Activated CD4-positive, alpha-beta T cell treated with anti-CD3 and anti-CD28 coated beads, Interleukin-2, amount 50 U/mL, for 48 hours (primary cell): ENCODE results near the gene RBM43.
"Not testable (repeated sequence)": the region's sequence is repeated elsewhere in the genome, so short reads cannot be mapped to it uniquely, and the experiment has no call there.

Experiments used
- DNase-seq, 2 experiments: peaks; one replicate each; pipeline ENCODE4 v3.0.0-alpha.2; 2020

RBM43 gene

DNA sequence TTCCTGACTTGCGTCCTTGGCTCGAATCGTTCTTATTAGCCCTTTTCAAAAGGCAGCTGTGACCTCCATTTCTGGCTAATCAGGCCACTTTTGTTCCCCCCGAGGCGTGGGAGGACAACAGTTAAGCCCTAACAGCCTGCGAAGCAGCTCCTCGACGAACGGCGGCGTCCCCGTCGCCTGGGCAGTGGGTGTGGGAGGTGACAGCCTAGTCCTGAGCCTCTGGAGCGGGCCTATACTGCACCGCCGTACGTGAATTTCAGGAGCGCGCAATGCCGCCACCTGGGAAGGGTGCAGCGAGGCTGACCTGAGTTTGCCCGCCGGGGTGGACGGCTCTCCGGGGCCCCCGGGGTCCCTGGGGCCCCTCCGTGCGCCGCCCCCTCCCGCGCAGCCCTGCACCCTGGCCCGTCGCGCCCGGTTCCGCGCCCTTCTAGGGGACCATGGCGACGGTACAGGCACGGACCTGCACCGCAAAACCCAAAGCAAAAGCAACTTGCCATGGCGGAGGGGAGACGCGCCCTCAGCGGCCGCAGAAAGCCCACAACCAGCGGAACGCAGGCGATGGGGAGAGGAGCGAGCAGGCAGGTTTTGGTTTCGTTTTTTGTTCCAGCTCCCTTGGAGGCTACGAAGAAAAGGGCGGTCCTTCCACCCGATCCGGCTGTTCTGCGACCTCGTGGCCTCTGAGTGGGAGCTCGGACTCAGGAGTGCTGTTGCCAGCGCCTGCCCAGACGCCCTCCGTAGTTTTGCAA, at the start of gene RBM43:
Gene RBM43 (minus strand): TSS at position 633 of the 746 bp plus-strand sequence. CDS start 136 bp downstream, at position 497.
- peak; percentile 75 to 84 for DNase-seq

- not testable (repeated sequence) for DNase-seq
Measured at GRCh38 chr2:151310313-151310712, 48.6 kb upstream of the RBM43 start.

- no peak for DNase-seq
Measured at GRCh38 chr2:151306621-151307020, 45.0 kb upstream of the RBM43 start.

- no peak for DNase-seq
Measured at GRCh38 chr2:151305129-151305691, 43.5 kb upstream of the RBM43 start.

DNA sequence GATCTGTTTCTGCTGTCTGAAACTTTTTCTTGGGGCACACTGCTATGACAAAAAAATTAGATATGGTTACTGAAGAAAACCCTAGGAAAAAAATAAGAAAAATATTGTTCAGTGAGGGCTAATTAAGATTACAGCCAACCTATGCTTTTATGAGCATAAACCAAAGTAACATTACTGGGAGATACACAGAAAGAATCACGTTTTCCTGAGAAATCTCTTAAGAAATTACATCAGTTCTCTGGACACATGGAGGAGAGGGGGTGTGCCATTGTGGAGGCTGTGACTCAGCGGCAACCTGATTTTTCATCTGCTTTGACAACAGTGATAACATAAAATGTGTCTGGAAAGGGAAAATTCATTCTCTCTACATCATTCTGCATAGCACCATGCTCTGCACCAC, 41.2 kb upstream of the RBM43 start:
- DNase-seq = no peak

GRCh38 chr2:151302404-151302803, 40.7 kb upstream of the RBM43 start:
- no peak for DNase-seq

DNA sequence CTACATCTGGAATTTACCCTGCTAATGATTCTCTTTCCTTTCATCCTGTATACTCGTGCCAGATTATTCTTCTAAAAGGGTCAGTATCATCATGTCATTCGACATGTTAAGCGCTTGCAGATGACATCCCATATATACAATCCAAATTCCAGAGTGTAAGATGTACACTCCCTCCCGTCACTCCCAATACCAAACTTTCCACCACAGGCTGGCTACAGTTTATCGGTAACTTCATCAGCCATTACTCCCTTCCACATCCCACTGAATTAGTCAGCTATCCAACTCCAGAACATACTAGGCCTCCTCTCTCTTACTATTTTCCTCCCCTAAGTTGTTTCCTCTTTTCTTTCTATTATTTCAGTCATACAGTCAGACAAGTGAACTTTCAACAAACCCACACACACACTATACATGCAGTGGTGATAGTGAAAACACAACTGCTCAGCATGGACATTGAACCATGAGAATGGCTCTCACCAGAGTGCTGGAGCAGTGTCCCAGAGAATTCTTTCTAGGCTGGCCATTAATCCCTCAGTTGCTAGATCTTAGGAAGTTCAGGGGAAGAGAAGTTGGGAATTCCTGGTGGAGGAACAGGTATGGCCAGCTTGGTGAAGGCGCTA, 38.4 kb upstream of the RBM43 start:
- DNase-seq = no peak

GRCh38 chr2:151297882-151298281, 36.2 kb upstream of the RBM43 start:
- DNase-seq = no peak

GRCh38 chr2:151295926-151296325, 34.3 kb upstream of the RBM43 start:
- not testable (repeated sequence) for DNase-seq

- no peak for DNase-seq
Measured at GRCh38 chr2:151292546-151292945, 30.9 kb upstream of the RBM43 start.

GRCh38 chr2:151292141-151292540, 30.5 kb upstream of the RBM43 start:
- DNase-seq = no peak

DNA sequence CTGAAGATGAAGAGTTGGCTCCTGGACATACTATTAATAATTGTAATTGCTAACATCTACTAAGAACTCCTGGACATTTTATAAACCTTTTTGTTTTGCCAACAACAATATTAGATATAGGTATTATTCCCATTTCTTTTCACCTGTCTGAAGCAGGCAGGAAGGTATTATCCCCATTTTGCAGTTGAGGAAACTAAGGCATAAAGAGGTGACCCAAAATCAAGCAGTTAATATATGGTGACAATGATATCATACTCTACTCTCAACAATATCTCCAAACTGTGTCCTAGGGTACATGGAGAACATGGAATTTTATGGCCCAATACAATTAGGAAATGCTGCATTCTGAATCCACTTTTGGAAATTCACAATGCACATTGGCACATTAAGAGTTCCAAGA, 29.6 kb upstream of the RBM43 start:
- DNase-seq = no peak

DNA sequence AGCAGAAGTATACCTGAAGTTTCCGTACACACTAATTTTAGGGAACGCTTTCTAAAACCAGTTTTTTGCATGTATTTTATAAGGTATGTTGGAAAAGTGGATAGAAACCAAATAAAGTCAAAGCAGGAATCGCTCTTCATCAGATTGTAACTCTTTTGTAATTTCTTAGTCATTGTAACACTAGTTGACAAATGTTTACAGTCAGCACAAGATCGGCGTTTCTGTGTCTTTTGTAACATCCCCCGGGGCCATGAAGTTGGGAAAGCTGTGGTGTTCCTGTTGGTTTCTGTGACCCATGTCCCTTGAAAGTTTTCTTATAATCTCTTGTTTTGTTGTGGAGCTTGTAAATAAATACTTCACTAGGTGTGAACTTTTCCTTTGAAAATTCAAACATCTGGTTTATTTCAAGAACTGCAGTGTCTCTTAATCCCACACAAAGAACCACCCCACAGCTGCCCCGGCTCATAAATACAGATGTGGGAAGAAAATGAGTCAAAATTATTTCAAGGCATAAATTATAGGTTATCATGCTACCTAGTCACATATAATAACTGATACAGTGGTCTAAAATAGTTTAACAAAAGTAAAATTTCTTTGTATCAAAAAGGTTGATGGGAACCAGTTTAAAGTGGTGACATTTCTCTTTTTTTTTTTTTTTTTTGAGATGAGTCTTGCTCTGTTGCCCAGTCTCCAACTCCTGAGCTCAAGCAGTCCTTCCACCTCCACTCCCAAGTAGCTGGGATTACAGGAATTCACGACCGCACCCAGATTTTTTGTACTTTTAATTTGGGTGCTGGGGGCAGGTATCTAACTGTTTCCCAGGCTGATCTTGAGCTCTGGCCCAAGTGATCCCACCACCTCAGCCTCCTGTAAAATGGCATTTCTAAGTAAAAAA, 28.6 kb upstream of the RBM43 start:
- DNase-seq = peak; percentile 15 to 26

DNA sequence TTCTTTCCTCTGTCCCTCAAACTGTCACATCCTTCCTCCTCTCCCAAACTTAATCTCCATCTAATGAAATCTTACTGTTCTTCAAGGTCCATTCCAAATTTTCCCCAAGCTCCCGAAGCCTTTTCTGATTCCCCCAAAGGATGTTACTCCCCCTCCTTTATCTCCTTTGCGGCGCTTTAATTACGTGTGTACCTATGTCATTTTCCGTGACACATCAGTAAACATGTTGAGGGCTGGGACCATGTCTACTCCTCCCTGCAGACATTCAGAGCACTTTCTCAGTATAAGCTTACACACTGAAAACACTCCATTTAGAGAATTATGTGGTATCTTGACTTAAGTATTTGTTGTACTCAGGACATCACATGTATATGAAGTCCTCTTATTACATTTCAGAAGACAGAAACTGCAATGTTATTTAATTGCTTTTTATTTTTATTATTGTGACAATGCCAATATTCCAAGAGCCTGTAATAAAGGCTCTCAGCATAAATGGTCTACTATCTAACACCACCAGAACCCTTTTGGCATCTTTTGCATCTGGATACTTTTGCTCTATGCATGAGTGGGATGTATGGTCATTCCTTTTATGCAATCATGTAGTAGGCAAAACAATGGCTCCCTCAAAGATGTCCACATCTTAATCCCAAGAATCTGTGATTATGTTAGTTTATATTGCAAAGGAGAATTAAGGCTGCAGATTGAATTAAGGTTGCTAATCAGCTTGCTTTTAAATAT, 26.0 kb upstream of the RBM43 start:
- no peak for DNase-seq

- DNase-seq = no peak
Measured at GRCh38 chr2:151282401-151282800, 20.7 kb upstream of the RBM43 start.

GRCh38 chr2:151280271-151280670, 18.6 kb upstream of the RBM43 start:
- no peak for DNase-seq

DNA sequence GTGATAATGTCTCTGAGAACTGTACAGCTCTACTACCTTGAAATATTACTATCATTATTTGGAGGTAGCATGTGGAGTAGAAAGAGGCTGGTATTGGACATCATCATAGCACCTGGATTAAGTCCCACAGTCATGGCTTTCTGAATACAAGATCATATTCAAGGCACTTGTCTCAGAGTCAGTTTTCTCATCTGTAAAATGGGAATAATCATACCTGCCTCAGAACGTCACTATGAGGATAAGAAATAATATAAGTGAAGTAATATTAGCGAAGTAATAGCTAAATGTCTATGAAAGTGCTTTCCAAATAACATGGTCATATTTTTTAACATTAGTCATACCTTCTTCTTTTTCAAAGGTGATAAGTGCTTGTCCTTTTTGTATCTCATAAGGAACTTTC, 16.8 kb upstream of the RBM43 start:
- no peak for DNase-seq

GRCh38 chr2:151277067-151277466, 15.4 kb upstream of the RBM43 start:
- DNase-seq = no peak

DNA sequence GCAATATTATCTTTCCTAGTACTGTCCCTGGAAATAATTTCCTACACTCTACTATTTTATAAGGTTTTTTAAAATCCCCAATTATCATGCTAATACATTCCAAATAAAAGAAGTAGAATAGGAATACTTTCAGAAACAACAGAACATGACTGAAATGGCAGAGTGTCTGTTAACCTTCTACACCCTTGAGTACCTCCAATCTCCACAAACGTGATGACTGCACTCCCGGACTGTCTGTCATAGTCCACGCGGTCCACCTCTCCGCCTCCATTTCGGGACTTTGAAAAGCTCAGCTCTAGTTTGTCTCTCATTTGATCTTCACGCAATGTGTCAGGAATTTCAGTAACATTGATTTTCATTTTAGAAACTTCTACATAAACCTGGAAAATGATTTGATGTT, 13.6 kb upstream of the RBM43 start:
- no peak for DNase-seq

DNA sequence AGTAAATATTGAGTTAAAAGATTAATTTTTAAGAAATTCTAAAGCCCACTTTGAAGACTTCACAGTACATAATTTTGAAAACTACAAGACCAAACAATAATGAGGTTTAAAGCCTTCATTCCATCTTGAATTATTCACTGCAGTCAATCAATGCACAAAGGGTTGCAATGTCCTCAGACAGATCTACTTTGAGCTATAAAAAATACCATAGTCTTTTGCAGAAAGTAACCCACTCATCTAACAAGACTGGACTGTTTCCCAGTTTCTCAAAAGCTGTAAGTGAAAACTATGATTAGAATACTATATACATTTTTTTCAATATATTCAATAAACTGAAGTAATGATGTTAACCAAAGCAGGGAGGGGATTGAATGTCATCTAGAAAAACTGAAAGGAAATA, 10.2 kb upstream of the RBM43 start:
- no peak for DNase-seq

- DNase-seq = no peak
Measured at GRCh38 chr2:151269798-151270568, 8.3 kb upstream of the RBM43 start.

GRCh38 chr2:151268085-151268484, 6.4 kb upstream of the RBM43 start:
- no peak for DNase-seq
